K562 (cell line): ENCODE results near the gene TENT5A.

Experiments used
- HOMEZ ChIP-seq: fragments of 250-450 bp; sonication (Bioruptor Pico); IDR thresholded peaks from 2 replicates; pipeline ENCODE4 v1.4.0; 2020; ENCODE audit warnings: mild to moderate bottlenecking, moderate library complexity
- ZNF133 ChIP-seq: fragments of 250-450 bp; sonication (Bioruptor Pico); IDR thresholded peaks from 2 replicates; pipeline ENCODE4 v1.4.0; 2020; ENCODE audit warnings: mild to moderate bottlenecking

GRCh38 chr6:81768150-81768942, 15.9 kb upstream of the TENT5A start:
- TF ChIP-seq HOMEZ (CRISPR knock-in tag) (no peak), ZNF133 (CRISPR knock-in tag) (no peak)
